ENCODE data around the gene RBCK1.
"Not testable (repeated sequence)": the region's sequence is repeated elsewhere in the genome, so short reads cannot be mapped to it uniquely, and the experiment has no call there.

RBCK1 gene

GRCh38 chr20:475463-476357, 67.6 kb downstream of the RBCK1 start:
- no peak for DNase-seq

GRCh38 chr20:476561-477249, 68.6 kb downstream of the RBCK1 start:
- not testable (repeated sequence) for DNase-seq

GRCh38 chr20:478010-478948, 70.2 kb downstream of the RBCK1 start:
- no peak for DNase-seq

GRCh38 chr20:478949-479429, 70.9 kb downstream of the RBCK1 start:
- DNase-seq, result peak; percentile 77

- no peak for DNase-seq
Measured at GRCh38 chr20:479487-479886, 71.4 kb downstream of the RBCK1 start.

- no peak for DNase-seq
Measured at GRCh38 chr20:480044-480443, 71.9 kb downstream of the RBCK1 start.

GRCh38 chr20:481167-481566, 73.1 kb downstream of the RBCK1 start:
- no peak for DNase-seq

Measured in NCI-H82 (cell line).